ENCODE results near the gene TRPM6.

Gene TRPM6

GRCh38 chr9:74691058-74691457, 196.7 kb downstream of the TRPM6 start:
- DNase-seq = no peak

- DNase-seq = no peak
These were observed 204.4 kb downstream of the TRPM6 start for GRCh38 chr9:74683322-74683721.

- no peak for DNase-seq
These were observed 205.8 kb downstream of the TRPM6 start for GRCh38 chr9:74681906-74682305.

- DNase-seq = no peak
These were observed 213.6 kb downstream of the TRPM6 start for GRCh38 chr9:74674077-74674476.
